NCI-H226 (cell line): ENCODE measurements around the gene GKN2.
"Not testable (repeated sequence)": the region's sequence is repeated elsewhere in the genome, so short reads cannot be mapped to it uniquely, and the experiment has no call there.

Experiments used
- DNase-seq: peaks from one replicate; pipeline ENCODE4 v3.0.0-alpha.2; 2015

Gene GKN2

GRCh38 chr2:68917034-68917718 lies 35.5 kb downstream of the GKN2 start:
- no peak for DNase-seq

GRCh38 chr2:68916226-68916625 lies 36.5 kb downstream of the GKN2 start:
- DNase-seq: no peak

DNA sequence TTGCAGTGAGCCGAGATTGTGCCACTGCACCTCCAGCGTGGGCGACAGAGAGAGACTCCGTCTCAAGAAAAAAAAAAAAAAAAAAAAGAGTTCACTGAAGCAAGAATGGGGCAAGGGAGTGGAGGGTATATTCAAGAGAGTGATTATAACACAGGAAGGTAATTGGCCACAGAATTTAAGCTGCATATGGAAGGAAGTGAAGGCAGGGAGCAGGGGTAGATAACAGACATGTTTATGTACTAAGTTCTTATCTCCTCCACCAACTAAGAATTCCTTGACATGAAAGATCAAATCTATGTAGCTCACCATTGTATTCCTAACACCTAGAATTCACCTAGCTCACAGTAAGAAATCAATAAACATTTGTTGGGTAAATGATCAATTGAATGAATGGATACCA lies 37.3 kb downstream of the GKN2 start:
- no peak for DNase-seq

DNA sequence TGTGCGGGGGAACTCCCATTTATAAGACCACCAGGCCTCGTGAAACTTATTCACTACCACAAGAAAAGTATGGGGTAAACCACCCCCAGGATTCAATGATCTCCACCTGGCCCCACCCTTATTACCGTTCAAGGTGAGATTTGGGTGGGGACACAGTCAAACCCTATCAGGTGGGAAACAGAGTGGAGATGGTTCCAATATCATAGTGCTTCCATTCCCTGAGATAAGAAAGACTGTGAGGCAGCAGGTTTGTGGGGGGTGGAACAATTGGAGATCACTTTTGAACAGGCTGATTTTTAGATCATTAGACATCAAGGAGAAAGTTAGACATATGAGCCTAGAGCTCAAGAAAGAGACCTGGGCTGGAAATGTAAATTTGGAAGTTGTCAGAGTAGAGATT lies 39.3 kb downstream of the GKN2 start:
- DNase-seq: no peak

- no peak for DNase-seq
Observed at GRCh38 chr2:68912732-68913131, 40.0 kb downstream of the GKN2 start.

- no peak for DNase-seq
Observed at GRCh38 chr2:68912111-68912510, 40.6 kb downstream of the GKN2 start.

GRCh38 chr2:68911709-68912108 lies 41.0 kb downstream of the GKN2 start:
- no peak for DNase-seq

- DNase-seq: no peak
Observed at GRCh38 chr2:68911246-68911645, 41.4 kb downstream of the GKN2 start.

- DNase-seq: peak; percentile 48
Observed at GRCh38 chr2:68909793-68910674, 42.7 kb downstream of the GKN2 start.

- peak; percentile 68 for DNase-seq
Observed at GRCh38 chr2:68908392-68908970, 44.2 kb downstream of the GKN2 start.

GRCh38 chr2:68907920-68908253 lies 44.8 kb downstream of the GKN2 start:
- no peak for DNase-seq

GRCh38 chr2:68907232-68907919 lies 45.3 kb downstream of the GKN2 start:
- peak; percentile 24 for DNase-seq

GRCh38 chr2:68906716-68907115 lies 46.0 kb downstream of the GKN2 start:
- DNase-seq: no peak

- no peak for DNase-seq
Observed at GRCh38 chr2:68905116-68905515, 47.6 kb downstream of the GKN2 start.

GRCh38 chr2:68901561-68901960 lies 51.1 kb downstream of the GKN2 start:
- DNase-seq: no peak

- DNase-seq: no peak
Observed at GRCh38 chr2:68901199-68901514, 51.5 kb downstream of the GKN2 start.

DNA sequence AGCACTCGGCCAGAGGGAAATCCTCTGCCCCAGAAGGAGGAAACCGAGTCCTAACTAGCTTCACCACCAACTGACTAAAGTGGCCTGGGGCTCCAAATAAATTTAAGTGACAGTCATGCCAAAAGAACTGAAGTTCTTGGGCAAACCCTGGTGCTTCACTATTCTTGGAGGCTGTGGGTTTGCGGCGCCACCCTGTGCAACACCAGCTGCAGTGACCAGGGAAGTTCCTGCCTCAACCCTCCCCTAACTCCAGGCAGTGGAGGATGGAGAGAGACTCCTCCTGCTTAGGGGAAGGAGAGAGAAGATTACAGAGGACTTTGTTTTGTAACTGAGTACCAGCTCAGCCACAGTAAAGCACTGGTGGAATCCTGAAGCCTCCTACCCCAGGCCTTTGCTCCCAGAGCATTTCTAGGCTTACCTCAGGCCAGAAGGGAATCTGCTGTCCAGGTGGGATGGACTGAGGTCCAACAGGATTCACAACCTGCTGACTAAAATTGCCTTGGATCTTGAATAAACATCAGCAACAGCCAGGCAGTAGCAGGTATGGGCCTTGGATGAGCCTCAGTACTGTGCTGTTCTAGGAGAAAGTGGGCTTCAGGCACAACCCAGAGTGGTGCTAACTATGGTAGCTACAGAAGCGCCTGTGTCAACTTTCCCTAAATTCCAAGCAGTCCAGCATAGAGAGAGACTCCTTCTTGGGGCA lies 52.0 kb downstream of the GKN2 start:
- no peak for DNase-seq

GRCh38 chr2:68895981-68896380 lies 56.7 kb downstream of the GKN2 start:
- not testable (repeated sequence) for DNase-seq
